Measurements from ENCODE around the gene ICAM2.

ICAM2 gene

GRCh38 chr17:64020056-64020766 lies at the start of gene ICAM2:
Gene ICAM2 (minus strand): TSS chr17:64020633. CDS start chr17:64006691, 13,942 bp downstream.
- Histone ChIP-seq H3K27me3 (replicated peaks; ENCODE audit: control insufficient read depth, insufficient read depth, low read length) (no peaks in the 10 kb centered on the region), H3K4me3 (replicated peaks; ENCODE audit: low read depth, low read length) (peak within 1 kb of the TSS; percentile 76), H3K36me3 (ENCODE audit: control insufficient read depth, insufficient read depth, low read length) (no peaks in the 10 kb centered on the region)
- no peak for TF ChIP-seq CTCF (IDR thresholded peaks at IDR 0.05; ENCODE audit: insufficient read depth, low read length, poor library complexity, severe bottlenecking)
- peak; percentile 85 for DNase-seq (ENCODE audit: extremely low read depth, insufficient read length)

- H3K4me3 ChIP-seq (replicated peaks; ENCODE audit: low read depth, low read length), result no peak overlapping the region
- no peak for TF ChIP-seq CTCF (IDR thresholded peaks at IDR 0.05; ENCODE audit: insufficient read depth, low read length, poor library complexity, severe bottlenecking)
- H3K36me3 ChIP-seq (ENCODE audit: control insufficient read depth, insufficient read depth, low read length), result peaks cover 25% of the 10 kb centered on the region
- DNase-seq (ENCODE audit: extremely low read depth, insufficient read length), result no peak
- H3K27me3 ChIP-seq (replicated peaks; ENCODE audit: control insufficient read depth, insufficient read depth, low read length), result no peaks in the 10 kb centered on the region
These were observed 49.8 kb upstream of the ICAM2 start for GRCh38 chr17:64070213-64070612.

GRCh38 chr17:64069143-64069542 lies 48.7 kb upstream of the ICAM2 start:
- Histone ChIP-seq H3K4me3 (replicated peaks; ENCODE audit: low read depth, low read length) (no peak overlapping the region), H3K36me3 (ENCODE audit: control insufficient read depth, insufficient read depth, low read length) (peaks cover 27% of the 10 kb centered on the region), H3K27me3 (replicated peaks; ENCODE audit: control insufficient read depth, insufficient read depth, low read length) (no peaks in the 10 kb centered on the region)
- no peak for TF ChIP-seq CTCF (IDR thresholded peaks at IDR 0.05; ENCODE audit: insufficient read depth, low read length, poor library complexity, severe bottlenecking)
- DNase-seq (ENCODE audit: extremely low read depth, insufficient read length), result no peak

GRCh38 chr17:64067657-64068056 lies 47.2 kb upstream of the ICAM2 start:
- Histone ChIP-seq H3K27me3 (replicated peaks; ENCODE audit: control insufficient read depth, insufficient read depth, low read length) (no peaks in the 10 kb centered on the region), H3K4me3 (replicated peaks; ENCODE audit: low read depth, low read length) (no peak overlapping the region), H3K36me3 (ENCODE audit: control insufficient read depth, insufficient read depth, low read length) (peaks cover 27% of the 10 kb centered on the region)
- no peak for DNase-seq (ENCODE audit: extremely low read depth, insufficient read length)
- no peak for TF ChIP-seq CTCF (IDR thresholded peaks at IDR 0.05; ENCODE audit: insufficient read depth, low read length, poor library complexity, severe bottlenecking)

- Histone ChIP-seq H3K36me3 (ENCODE audit: control insufficient read depth, insufficient read depth, low read length) (peaks cover 25% of the 10 kb centered on the region), H3K27me3 (replicated peaks; ENCODE audit: control insufficient read depth, insufficient read depth, low read length) (no peaks in the 10 kb centered on the region), H3K4me3 (replicated peaks; ENCODE audit: low read depth, low read length) (no peak overlapping the region)
- DNase-seq (ENCODE audit: extremely low read depth, insufficient read length), result no peak
- no peak for TF ChIP-seq CTCF (IDR thresholded peaks at IDR 0.05; ENCODE audit: insufficient read depth, low read length, poor library complexity, severe bottlenecking)
These were observed 46.3 kb upstream of the ICAM2 start for GRCh38 chr17:64066716-64067115.
